HK-2 (cell line): ENCODE data around the gene ANKRD39.

ENCODE experiments used
- DNase-seq: peaks from one replicate; pipeline ENCODE4 v3.0.0-alpha.2; 2018; ENCODE audit not compliant: unreplicated experiment

The ANKRD39 gene

DNA sequence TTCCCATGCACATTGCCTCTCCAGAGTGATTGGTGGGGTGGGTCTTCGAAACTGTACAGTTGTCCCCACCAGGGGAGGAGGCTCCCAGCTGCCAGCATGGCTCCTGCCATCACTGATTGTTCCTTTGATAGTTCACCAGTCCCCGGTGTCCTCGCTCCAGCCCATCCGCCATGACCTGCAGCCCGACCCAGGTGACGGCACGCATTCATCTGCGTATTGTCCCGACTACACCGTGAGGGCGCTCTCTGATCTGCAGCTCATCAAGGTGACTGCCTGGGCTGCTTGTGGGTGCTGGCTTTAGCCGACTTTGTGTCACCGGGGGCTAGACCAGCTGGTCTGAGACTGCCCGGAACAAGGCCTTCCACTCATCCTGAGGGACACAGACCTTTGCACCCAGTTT, 29.4 kb downstream of the ANKRD39 start:
- no peak for DNase-seq

DNA sequence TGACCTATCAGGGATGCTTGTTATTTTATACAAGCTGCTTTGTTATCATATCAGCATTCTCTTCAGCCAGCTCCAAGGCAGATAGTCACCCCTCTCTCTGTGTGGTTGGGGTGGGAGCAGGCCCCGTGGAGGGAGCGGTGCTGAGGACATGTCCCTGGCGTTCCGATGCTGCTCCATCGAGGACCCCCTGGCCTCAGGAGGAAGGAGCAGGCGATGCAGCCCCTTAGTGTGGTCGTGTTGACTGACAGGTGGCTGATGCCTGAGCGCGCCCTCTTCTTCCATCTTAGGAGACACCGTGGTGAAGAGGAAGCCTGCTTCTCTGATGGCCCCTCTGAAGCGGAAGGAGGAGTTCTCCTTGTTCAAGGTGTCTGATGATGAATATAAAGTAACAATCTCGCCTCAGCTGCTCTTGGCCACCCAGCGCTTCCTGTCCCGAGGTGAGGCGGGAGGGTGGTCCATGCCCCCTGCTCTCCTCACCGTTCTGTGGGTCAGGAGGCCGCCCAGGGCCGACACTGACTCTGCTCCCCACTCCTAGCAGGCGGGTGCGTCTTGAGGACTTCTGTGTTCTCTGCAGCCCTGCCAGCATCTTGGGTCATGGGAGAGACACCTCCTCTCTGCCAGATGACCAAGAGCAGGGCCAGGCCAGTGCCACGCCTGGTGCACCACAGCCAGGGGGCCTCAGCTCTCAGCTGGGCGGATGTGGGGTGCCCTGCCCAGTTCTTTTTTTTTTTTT, 31.1 kb downstream of the ANKRD39 start:
- DNase-seq, result no peak

DNA sequence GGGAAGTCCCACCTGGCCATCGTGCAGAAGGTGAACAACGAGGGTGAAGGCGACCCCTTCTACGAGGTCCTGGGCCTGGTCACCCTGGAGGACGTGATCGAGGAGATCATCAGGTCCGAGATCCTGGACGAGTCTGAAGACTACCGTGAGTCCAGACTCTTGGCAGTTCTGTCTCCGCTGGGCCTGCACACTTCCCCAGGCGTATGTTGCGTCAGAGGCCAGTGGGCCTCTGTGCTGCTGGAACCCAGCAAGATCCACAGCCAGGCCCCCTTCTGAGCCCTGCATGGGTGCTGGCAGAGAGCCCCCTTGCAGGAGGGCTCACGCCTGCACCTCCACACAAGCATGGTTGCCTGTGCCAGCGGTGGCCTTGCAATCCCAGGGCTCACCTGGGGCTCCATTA, 32.8 kb downstream of the ANKRD39 start:
- DNase-seq, result no peak

DNA sequence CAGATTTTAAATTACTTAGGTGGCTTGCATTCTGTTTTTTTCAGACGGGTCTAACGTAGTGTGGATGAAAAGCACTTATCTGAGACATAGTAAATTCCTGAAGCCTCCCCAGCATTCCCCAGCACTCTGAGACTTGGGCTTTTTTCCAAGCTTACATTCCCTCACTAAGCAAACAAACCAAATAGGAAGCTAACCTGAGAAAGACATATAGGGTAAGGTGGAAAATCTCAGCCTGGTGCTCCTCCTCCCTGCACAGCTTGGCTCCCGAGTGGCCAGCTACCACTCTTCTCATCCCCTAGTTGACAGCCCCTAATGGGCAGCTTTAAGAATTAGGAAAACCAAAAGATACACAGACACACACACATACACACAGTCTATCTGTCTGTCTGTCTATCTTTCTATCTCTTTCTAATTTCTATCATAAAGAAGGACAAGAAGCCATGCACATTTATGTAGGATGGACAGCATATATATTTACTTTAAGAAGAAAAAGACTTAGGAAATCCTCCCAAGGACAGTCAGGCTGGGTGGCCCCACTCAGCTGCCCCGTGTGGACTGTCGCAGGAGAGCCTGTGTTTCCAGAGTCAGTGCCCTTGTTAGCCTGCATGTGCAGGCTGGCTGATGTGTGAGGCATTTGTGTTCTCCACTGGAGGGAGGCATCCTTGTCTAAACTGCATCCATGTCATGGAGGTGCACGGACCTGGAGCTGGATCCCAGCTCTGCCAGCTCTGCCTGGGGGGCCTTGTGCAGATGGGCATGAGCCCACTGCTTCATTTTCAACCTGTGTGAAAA, 33.5 kb downstream of the ANKRD39 start:
- no peak for DNase-seq

DNA sequence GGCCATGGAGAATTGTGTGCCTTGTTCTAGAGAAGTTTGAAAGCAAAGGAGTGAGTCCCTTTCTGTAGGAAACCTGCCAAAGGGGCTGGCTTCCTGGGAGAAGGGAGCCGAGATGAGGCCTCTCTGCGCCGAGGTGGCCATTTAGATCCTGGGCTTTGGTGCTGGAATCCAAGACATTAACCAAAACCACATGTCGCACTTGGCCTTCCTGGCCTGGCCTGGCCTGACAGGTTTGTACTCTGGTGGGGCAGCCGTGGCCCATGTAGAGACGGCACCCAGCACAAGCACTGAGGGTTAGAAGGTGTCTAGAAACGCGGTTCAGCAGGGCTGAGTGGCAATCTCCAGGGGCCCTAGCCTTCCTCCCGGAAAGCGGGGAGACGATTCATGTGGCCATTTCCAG, 34.6 kb downstream of the ANKRD39 start:
- DNase-seq, result no peak

DNA sequence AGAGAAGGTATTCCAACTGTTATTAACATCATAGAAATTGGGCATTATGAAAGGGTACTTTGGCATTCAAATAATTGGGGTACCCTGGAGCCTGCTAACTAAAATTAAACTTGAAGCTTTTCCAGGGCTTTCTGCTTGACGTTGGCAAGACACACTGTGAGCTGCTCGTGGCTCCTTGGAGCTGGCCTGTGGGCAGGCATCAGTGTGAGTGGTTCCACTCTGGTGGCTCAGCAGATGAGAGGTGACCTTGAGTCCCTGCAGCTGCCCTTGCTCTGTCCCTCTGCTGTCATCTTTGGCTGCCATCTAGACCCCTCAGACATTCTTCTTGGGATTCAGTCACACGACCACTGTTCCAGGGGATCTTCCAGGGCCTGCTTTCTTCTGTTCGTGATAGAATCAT, 35.0 kb downstream of the ANKRD39 start:
- DNase-seq, result no peak

DNA sequence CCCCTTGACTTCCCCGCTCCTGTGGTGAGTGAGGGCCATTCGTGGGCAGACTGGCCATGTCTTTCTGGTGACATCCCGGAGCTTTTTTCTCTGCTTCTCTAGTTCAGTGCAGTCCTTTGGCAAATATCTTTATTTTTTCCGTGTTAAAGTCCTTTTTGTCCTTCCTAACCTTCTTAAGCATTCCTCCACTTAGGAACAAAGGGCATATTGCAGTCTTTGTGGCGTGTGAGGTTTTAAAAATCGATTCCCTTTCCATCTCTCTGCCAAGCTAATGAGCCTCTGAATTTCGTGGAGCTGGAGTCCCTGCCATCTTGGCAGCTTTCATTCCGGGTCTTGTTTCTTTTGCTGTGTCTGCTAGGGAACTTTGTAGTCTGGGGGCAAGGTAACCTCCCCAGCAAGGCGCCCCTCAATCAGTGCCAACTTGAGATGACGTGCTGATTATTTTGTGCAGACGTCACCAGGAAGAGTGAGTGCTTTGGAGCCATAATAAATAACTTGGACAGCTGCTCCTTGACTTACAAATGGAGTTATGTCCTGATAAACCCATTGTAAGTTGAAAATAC, 36.6 kb downstream of the ANKRD39 start:
- DNase-seq, result no peak

DNA sequence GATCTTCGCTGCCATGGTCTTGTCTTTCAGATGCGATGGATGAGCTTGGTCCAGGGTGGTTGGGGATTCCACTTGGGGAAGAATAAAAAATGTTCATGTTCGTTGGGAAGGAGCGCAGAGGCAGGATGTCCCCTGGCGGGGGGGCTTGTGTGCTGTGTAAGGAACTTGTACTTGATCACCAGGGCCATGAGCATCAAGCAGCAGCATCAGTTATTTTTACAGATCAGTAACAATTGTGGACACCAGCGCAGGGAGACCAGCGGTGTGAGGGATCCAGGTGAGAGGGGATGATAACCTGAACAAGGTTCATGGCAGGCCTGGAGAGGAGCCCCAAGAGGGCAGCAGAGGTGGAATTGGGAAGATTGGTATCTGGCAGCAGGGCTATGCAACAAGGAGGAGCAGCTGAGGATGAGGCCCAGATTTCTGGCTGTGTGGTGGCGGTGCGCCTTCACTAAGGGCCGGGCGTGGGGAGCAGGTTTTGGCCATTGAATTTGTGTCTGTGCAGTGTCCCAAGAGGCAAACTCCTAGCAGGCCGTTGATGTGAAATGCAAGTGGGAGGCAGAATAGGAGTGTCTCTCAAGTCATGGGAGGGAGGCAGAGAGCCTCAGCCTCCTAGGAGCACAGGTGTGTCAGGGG, 37.8 kb downstream of the ANKRD39 start:
- DNase-seq, result no peak

DNA sequence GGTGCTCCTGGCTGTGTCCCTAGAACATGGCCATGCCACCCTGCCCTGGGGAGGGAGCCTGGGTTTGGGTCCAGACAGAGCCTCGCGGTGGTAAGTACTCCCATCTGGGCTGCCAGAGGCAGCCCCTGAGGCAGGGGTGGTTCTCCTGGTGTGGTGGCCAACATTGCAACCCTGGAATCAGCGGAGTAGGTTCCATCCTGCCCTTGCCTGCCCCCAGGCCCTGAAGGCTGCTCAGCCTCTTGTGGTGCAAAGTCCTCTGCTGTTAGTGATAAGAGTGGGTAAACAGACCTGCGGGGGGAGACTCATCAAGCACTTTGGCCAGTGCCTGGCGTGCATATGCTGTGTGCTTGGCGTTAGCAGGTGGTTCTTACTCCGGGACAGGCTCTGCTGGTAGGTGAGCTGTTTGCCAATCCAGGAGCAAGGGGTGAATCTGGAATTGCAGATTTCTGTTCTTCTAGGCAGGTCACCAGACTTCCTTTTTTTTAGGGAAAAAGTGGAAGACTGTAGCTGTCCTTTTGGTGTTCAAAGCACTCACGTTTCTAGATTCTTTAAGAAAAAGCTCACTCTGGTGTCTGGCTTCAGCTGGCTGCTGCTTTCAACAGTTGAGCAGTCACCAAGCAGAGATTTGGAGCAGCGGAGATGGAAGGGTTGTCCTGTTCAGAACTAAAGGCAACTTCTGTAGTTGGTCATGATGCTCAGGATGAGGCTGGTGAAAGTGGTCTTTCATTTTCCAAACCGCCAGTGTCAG, 38.5 kb downstream of the ANKRD39 start:
- no peak for DNase-seq

DNA sequence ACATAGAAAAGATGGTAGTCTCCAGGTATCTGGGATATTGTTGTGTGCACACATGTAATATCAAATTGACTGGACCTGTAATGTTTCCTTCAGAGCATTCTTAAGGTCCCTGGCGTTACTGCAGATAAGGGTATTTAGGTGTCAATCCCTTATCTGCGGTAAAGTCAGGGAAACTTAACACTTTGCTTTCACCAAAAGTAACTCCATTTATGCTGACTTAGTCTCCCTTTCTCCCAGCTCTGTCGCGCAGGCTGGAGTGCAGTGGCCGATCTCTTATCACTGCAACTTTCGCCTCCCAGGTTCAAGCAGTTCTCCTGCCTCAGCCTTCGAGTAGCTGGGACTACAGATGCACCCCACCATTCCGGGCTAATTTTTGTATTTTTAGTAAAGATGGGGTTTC, 39.9 kb downstream of the ANKRD39 start:
- DNase-seq, result no peak

DNA sequence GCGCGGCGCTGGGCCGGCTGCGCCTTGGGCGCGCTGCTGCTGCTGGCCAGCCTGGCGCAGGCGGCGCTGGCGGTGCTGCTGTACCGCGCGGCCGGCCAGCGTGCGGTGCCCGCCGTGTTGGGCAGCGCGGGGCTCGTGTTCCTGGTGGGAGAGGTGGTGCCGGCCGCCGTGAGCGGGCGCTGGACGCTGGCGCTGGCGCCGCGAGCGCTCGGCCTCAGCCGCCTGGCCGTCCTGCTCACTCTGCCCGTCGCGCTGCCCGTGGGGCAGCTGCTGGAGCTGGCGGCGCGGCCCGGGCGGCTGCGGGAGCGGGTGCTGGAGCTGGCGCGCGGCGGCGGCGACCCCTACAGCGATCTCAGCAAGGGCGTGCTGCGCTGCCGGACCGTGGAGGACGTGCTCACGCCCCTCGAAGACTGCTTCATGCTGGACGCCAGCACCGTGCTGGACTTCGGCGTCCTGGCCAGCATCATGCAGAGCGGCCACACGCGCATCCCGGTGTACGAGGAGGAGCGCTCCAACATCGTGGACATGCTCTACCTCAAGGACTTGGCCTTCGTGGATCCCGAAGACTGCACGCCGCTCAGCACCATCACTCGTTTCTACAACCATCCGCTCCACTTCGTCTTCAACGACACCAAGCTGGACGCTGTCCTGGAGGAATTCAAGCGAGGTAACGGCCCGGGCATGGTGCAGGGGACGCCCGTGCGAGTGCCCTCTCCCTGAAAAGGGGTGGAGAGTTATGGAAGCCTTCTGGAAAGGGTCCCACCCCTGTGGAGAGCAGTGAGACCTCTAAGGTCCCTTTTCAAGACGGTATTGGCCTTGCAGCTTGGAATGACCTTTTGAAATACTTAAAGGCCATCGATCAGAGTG, 40.7 kb downstream of the ANKRD39 start:
- no peak for DNase-seq

DNA sequence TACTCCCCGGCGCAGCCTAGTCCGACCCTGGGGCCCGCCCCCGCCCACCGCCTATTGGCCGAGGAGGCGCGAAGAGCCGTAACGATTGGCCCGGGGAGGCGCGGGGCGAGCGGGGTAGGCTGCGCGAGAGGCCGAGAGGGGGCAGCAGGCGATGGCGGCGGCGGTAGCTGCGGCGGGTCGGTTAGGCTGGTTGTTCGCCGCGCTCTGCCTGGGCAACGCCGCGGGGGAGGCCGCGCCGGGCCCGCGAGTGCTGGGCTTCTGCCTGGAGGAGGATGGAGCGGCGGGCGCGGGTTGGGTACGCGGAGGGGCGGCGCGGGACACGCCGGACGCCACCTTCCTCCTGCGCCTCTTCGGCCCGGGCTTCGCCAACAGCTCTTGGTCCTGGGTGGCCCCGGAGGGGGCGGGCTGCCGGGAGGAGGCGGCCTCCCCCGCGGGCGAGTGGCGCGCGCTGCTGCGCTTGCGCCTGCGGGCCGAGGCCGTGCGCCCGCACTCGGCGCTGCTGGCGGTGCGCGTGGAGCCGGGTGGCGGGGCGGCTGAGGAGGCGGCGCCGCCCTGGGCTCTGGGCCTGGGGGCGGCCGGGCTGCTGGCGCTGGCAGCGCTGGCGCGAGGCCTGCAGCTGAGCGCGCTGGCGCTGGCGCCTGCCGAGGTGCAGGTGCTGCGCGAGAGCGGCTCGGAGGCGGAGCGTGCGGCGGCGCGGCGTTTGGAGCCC, 41.5 kb downstream of the ANKRD39 start, which contains the start of gene CNNM3:
Gene CNNM3 (plus strand): TSS at position 142 of the 709 bp plus-strand sequence. CDS start 10 bp downstream, at position 152.
- peak; percentile 97 for DNase-seq

DNA sequence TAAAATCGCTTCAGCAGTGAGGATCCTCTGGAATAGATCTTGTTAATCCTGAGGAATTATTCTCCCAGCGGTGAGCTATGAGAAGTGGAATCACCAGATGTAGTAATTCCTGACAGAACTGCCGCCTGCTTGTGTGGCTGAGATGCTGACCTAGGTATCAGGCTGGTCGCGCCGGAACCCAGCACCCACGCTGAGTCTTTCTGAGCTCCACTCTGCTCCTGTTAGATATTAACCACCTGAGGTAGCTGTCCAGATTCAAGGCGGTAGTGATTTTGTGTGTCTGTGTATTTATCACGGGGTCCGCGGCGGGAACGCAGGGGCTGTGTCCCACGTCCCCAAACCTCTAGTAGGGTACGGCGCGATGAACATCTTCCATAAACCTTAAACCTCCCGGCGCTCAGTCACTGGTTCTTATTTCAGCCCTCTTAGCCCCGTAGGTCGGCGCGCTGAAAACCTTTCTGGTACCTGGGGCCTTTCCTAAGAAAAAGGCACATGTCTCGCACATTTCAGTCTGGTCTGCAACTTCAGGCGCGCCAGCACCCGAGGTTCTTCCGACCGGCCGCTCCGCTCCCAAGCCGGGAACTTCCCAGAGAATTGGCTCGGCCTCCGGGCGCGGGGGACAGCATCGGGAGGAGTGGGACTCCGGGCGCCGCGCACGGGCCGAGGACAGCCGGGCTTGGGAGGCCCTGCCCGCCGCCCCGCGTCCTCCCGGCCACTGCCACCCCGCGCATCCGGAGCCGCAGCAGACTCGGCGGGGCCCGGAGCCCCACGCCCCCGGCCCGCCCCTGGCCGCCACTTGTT, 42.3 kb downstream of the ANKRD39 start:
- DNase-seq, result peak; percentile 49

DNA sequence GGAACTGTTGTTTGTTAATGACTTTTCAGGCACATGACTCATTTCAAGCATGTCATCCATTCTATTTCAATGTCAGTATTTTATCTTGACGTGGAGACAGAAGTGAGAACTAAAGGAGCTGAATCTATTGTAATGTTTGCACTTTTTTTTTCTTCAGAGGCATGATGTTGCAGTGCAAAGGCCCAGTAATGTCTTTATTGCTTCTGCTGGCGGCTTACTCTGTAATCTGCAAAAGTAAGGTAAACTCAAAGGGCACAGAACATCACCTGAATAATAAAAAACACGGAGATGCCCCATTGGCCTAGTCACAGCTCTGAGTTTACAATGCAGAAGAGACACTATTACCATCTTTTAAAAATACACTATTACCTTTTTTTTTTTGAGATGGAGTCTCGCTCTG, 44.2 kb downstream of the ANKRD39 start:
- DNase-seq, result no peak

DNA sequence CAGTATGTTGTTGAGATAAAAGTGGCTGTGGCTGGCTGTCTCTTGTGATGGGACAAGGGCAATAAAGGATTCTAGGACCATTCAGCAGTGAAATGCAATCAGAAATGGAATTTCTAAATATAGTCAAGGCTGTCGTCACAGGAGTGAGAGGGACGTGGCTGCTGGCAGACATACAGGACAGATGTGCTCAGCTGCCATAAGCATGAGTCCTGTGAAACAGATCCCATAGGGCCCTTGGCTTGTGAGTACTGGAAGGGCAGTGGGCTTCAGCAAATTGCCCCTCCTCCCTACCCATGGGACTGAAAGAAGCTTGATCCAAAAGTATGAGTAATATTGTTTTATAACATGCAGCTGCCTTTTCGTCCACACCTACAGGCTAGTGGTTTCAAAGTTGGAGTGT, 45.9 kb downstream of the ANKRD39 start:
- DNase-seq, result no peak

DNA sequence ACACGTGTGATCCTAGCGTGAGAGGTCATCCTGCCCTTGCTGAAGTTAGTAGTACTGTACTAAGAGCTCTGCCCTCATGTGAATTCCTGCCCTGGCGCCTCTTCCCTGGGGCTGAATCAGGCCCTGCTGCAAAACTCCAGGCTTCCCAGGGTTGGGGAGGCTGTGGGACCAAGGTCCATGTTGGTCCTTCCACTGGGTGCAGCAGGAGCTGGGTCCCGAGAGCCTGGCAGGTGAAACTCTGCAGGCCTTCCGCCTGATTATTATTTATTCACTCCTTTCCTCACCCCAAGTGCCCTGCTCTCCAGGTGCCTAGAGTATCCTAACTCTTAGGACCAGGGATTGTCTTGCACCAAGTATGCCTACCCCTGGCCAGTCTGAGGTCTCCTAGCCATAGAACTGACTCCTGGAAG, 47.0 kb downstream of the ANKRD39 start:
- DNase-seq, result no peak

DNA sequence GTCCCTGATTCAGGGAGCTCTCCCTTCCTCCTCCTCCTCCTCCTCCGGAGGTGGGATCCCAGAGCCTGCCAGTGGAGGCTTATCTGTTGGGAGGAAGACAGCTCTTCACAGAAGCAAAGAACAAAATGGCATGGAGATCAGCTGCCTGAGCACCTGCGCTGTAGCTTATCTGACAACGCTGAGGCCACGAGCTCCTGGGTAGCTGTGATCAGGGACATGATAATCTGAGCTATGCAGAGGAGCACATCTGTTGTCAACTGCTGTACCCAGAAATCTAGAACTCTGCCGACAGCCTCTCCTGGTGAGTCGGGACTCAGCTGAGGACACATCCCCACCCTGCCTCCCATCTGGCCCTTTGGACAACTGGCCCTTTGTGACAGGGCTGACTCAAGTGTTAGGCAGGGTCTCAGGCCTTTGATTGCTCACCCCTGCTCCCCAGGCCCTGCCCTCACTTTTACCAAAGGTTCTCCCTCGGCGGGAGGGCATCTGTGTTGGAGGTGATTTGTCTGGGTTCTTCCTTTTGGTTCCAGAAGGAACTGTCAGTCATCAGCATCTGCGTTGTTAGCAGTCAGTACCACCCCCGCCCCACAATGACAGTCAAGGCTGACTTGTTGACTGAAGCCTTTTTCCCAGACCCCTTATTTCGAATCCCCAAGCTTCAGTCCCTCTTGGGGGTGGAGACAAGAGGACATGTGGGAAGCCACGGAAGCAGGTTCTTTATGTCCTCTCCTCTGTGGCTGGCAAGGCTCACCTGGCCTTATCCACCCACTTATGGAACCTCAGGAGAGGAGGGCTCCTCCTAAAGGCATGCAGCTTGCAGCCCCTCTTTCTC, 47.6 kb downstream of the ANKRD39 start:
- DNase-seq, result no peak

DNA sequence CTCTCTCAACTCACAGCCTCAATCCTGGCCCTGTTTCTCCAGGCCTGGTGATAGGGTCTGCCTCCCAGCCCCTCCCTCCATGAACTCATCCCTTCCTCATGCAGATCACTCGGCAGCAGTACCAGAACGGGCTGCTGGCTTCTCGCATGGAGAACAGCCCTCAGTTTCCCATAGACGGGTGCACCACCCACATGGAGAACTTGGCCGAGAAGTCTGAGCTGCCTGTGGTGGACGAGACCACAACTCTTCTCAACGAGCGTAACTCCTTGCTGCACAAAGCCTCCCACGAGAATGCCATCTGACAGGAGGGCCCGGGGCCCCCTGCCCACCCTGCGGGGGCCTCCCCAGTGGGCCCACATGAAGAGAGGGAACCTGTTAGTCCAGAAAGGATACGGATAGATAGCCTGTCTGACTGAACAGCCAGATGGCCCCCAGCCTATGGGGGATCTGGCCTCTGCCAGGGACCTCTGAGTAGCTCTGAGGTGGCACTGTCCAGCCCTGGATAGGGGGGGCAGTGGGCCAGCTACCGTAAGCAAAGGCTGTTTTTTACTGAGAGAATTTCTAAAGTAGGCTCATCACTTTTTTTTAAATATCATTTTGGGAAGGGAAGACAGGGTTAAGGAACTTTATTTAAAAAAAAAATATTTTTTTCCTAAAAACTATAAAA, 48.5 kb downstream of the ANKRD39 start:
- no peak for DNase-seq
